ENCODE results near the gene EML6.
"Not testable (repeated sequence)": the region's sequence is repeated elsewhere in the genome, so short reads cannot be mapped to it uniquely, and the experiment has no call there.

EML6 gene

DNA sequence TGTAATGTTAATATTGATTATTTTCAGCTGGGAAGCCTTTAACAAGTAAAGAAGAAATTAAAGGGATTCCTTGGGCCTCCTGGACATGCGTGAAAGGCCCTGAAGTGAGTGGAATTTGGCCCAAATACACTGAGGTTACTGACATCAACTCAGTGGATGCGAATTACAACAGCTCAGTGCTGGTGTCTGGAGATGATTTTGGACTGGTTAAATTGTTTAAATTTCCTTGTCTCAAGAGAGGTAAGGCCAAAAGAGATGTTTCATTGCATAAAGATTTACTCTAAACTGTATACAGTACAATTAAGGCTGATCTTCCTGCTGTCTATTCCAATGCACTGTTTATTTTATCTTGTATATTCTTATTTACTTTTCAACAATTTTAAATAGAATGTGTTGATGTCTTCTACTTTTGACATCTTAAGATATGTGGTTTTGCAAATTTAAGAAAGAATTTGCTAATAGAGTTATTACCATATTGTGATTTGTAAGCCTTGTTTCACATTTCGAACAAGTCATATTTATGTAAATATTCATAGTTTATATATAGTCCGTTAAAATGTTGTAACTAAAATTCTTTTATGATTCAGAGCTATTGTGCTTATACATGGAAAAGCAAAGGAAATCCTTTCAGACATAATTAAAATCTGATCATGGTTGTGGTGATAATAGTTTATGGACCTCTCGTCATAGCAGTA is 130.3 kb downstream of the EML6 start:
- DNase-seq: no peak

DNA sequence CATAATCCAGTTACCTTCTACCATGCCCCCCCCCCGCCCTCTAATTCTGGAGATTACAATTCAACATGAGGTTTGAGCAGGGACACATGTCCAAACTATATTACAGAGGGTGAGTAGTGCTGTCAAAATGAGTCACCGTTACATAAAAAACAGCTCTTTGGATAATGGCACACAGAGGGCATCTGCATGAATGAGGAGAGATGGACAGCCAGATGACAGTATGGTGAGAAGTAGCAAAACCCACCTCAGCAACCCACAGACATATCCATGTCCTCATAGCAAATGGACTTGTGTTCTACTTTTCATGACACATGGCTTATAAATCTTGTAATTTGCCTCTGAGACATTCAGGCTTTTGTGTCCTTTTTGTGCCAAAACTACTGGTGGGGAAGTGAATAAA is 132.0 kb downstream of the EML6 start:
- no peak for DNase-seq

DNA sequence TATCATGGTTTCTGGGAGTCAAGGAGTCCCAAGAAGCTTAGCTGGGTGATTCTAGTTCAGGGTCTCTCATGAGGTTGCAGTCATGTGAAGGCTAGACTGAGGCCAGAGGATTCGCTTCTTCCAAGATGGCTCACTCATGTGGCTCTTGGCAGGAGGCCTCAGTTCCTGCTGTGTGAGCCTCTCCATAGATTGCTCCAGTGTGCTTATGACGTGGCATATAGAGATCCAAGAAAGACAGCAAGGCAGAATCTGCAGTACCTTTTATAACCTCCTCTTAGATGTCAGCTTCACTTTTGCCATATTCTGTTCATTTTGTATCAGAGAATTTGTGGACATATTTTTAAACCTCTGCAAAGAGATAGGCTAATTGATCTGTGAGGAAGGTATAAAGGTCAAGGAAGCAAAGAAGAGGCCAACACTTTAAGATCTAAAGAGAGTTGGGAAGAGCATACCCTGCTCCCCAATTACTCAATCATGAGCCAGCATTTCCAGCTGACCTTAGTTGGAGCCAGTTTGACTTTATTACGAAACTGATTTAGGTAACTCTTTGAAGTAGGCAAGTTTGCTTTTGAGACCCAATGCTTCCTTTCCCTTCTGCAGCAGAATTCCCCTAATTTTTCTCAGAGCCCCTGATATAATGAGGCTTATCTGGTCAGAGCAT is 134.7 kb downstream of the EML6 start:
- DNase-seq: no peak

DNA sequence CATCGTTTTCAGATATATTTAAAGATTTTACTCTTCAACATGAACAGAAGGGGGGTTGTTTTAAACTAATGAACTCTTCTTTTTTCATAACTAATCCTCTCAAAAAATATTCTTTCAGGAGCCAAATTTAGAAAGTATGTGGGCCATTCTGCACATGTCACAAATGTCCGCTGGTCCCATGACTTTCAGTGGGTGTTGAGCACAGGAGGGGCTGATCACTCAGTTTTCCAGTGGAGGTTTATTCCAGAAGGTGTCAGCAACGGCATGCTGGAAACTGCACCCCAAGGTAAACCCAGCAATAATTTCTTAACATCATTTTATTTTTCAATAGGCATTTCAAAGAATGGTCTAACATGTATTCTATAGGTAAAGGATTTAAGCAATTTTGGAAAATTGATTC is 136.0 kb downstream of the EML6 start:
- no peak for DNase-seq

DNA sequence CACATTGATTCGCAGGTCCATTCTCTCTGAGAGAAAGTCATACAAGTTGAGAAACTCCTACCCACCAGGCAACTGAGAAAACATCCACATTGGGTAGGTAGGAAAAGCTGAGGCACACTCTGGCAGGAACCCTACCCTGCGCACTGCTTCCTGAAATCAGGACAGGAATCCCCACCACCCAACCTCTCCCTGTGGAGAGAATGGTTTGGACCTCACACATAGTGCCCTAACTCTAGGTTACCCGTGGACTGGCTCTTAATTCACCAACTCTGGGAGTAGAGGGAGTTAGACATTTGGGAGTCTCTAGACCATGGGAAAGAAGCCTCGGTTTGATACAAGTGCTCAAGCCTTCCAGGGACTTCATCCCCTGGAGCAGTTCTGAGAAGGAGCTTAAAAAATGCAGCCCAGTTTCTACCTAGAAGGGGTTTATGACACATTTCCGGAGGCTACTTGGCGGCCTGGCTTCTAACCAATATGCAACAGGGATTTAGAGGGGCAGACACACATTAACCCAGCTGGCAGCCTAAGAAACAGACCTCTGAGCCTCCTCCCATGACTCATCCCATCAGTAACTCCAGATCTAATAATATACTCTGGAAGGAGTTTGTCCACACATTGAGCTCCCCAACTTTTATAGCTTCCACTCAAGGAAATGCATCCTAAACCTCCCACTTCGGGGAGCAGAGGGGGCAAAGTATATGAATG is 136.7 kb downstream of the EML6 start:
- DNase-seq: no peak

GRCh38 chr2:54862229-54862628 is 138.8 kb downstream of the EML6 start:
- DNase-seq: no peak

GRCh38 chr2:54862742-54863141 is 139.3 kb downstream of the EML6 start:
- no peak for DNase-seq

DNA sequence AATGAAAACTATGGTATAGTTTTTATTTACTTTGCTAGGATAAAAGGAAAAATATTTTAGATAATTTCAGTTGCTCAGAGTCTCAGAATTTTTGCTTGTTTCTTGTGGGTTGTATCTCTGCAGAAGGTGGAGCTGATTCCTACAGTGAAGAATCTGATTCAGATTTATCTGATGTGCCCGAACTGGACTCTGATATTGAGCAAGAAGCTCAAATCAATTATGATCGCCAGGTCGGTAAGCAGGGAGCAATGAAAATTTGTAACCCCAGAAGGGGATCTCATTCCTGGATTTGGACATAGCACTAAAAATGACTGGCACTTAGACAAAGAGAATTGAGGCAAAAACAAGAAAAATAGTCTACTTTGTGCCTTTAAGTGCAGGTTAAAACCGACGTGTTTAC is 140.2 kb downstream of the EML6 start:
- DNase-seq: no peak

- no peak for DNase-seq
Observed at GRCh38 chr2:54864096-54864495, 140.6 kb downstream of the EML6 start.

GRCh38 chr2:54864727-54865126 is 141.3 kb downstream of the EML6 start:
- no peak for DNase-seq

GRCh38 chr2:54866179-54866578 is 142.7 kb downstream of the EML6 start:
- DNase-seq: no peak

DNA sequence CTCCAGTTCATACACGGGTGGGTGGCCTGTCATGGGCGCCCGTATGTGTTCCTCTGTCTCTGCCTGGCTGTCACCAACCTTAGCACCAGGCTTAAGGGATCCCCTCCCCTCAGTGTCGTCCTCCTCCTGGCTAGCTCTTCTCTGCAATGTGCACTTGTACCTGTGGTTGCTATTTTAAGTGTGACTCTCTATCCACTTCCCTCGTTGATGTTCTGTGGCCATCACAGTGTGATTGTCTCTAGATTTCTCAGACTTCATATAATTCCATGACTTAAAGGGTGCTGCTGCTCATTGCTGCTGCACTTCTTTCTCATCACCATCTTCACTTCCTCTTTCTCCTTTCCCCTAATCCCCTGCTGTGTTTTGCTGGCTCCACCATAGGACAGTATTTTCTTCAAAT is 143.4 kb downstream of the EML6 start:
- DNase-seq: no peak

DNA sequence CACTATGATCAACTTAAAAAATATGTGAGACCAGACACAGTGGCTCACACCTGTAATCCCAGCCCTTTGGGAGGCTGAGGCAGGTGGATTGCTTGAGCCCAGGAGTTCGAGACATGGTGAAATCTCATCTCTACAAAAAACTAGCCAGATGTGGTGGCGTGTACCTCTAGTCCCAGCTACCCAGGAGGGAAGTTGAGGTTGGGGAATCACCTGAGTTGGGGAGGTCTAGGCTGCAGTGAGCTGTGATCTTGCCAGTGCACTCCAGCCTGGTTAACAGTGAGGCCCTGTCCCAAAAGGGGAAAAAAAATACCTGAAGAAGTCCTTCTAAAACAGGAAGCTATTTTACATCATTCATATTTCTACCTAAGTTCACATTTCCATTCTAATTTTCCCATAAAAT is 144.0 kb downstream of the EML6 start:
- DNase-seq: no peak

GRCh38 chr2:54871457-54872107 is 148.1 kb downstream of the EML6 start:
- DNase-seq: peak; percentile 86

GRCh38 chr2:54872780-54873179 is 149.3 kb downstream of the EML6 start:
- DNase-seq: no peak

- DNase-seq: not testable (repeated sequence)
Observed at GRCh38 chr2:54873236-54873635, 149.8 kb downstream of the EML6 start.

- DNase-seq: no peak
Observed at GRCh38 chr2:54876764-54877163, 153.3 kb downstream of the EML6 start.

DNA sequence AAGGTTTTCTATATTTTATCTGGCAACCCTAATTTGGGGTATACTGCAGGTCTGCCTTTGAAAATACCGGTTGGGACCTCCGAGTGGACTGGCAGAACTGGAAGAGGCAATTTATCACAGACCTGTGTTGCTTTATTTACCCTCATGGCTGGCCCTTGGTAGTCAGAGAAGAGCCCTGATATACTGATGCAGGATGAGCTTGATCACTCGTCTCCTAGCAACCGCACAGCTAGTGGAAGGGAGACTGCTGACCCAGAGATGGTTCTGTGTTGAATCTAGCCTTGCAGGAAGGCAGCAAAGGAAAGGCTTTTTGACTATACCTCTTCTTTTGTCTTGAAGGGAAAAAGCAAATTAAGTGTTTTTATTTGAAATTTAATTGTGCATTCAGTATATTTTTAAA is 154.7 kb downstream of the EML6 start:
- no peak for DNase-seq

DNA sequence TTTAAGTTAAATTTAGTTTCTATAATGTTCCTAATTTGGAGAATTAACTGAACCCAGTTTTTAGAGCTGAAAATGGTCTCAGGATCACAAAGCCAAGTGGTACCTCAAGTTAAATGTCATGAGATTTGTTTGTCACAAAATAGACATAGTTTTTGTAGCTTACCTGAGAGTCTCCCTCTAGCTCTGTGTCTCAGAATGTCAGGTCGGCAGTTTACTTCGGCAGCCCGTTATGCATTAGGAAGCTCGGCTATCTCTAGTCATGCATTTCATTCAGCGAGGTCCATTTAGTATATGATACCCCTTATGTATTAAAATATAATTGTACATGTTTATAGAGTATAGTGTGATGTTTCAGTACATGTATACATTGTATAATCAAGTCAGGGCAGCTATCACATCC is 155.6 kb downstream of the EML6 start:
- no peak for DNase-seq

DNA sequence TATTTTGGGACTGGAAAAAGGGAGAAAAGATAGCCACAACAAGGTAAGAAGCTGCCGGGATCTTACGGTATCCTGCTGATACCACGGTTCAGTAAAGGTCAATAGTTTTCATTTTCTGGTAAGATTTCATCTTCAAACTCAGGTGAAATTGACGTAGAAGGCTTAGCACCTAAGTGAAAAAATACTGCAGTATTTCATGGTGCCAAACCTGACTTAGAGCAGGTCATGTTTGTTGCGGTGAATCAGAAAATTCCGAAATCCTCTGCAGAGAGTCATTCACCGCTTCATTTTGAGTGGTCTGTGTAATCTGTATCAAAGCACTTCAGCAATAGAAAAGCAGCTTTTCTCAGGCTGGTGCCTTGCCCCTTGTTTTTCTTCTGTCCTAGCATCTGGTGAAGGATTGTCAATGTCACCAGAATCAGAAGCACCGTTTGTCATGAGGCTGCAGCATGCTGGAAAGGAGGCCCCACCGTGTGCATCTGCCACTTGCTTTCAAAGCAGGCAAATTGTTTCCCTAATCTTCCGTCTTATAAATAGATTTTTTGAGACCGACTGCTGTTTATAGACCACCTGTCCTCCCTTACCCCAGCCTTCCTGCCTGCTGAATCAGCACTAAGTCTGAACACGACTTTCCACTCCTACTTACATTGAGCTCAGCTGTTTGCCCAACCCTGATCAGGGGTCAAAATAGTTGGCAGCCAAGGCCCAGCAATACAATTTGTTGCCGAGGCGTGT is 156.3 kb downstream of the EML6 start:
- DNase-seq: no peak

- no peak for DNase-seq
Observed at GRCh38 chr2:54880428-54880827, 157.0 kb downstream of the EML6 start.

- DNase-seq: no peak
Observed at GRCh38 chr2:54881759-54882158, 158.3 kb downstream of the EML6 start.

DNA sequence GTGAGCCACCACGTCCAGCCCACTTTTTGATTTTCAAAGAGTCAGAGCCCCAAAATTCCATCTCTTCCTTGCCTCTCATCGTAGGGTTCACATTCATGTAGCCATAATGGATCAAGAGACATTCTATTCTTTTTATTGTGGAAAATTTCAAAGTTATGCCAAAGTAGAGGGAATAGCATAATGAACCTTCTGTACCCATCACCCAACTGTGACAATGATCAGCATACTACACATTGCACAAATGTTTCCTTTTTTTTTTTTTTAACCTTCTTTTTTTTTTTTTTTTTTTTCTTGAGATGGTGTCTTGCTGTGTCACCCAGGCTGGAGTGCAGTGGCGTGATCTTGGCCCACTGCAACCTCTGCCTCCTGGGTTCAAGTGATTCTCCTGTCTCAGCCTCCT is 162.4 kb downstream of the EML6 start:
- DNase-seq: no peak

All from NCI-H345 (cell line).